Lung microvascular endothelial cell (primary cell): Measurements from ENCODE around the gene RHNO1. TPM values are rescaled to one million over a fixed set of nuclear protein-coding genes. Genes with fewer than 3 reads are reported as not detected.
"Not testable (repeated sequence)": the region's sequence is repeated elsewhere in the genome, so short reads cannot be mapped to it uniquely, and the experiment has no call there.

Experiments
- DNase-seq, 2 donors: peaks; one replicate each; pipeline versions ENCODE4 v3.0.0 to v3.0.0-alpha.2; 2010; ENCODE audit warnings: low read depth in 2 of 2
- total RNA-seq: library from RNA; depleted of rRNA; stranded (reverse); fragments of >200 nt; gene quantifications from 2 replicates; pipeline ENCODE4 v1.2.1, GENCODE V29; 2014

The RHNO1 gene
- total RNA-seq, 1 donor from 2014 or later, result 17.1 TPM

DNA sequence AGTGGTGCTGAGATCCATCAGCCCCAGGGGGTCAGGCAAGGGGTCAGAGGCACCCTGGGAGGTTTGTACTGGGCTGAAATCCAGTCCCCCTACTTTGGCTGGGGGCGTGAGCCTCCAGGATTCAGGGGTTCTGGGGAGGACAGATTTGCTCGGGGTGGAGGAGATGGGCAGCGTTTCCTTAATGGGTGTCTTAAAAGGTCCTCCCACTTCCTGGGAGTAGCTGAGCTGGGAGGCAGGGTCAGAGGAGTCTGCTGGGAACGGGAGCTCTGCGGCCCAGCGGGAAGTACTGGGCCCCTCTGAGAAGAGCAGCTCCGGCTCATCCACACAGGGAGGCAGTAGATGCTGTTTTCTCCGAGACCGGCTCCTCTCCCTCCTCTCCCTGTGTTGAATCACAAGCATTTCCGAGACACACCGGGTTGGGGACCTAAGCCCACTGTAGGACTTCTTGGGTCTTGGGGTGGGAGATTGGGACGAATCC, 18.0 kb upstream of the RHNO1 start:
- no peak for DNase-seq

DNA sequence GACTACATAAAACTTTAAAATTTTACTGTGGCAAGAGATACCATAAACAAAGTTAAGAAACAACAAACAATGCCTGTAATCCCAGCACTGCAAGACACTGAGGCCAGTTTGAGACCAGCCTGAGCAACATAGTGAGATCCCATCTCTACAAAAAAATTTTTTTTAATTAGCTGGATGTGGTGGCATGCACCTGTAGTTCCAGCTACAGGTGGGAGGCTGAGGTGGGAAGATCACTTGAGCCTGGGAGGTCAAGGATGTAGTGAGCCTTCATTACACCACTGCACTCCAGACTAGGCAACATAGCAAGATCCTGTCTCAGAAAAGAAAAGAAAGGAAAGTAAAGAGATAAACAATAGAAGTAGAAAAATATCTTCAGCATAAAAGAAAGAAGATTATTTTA, 16.9 kb upstream of the RHNO1 start:
- DNase-seq, result no peak

DNA sequence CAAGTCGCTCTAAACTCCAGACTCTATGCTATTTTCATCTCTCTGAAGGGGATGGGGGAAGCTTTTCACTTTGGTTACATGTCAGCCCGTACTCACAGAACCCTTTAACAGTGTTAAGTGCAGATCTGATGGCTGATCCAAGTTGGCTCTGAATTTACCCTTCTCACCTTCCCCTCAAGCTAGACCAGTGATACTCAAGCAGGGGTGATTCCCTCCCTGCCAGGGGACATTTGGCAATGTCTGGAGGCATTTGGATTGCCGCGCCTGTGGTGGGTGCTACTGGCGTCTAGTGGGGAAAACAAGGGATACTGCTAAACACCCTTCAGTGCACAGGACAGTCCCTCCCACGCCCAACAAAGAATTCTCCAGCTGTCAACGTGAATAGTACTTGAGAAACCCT, 14.1 kb upstream of the RHNO1 start:
- no peak for DNase-seq

DNA sequence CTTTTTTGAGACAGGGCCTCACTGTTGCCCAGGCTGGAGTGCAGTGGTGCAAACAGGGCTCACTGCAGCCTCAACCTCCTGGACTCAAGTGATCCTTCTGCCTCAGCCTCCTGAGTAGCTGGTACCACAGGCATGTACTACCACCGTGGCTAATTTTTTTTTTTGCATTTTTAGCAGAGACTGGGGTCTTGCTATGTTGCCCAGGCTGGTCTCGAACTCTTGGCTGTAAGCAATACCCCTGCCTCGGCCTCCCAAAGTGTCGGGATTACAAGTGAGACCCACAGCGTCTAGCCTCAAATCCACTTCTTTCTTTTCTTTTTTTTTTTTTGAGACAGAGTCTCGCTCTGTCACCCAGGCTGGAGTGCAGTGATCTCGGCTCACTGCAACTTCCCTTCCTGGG, 13.6 kb upstream of the RHNO1 start:
- not testable (repeated sequence) for DNase-seq

DNA sequence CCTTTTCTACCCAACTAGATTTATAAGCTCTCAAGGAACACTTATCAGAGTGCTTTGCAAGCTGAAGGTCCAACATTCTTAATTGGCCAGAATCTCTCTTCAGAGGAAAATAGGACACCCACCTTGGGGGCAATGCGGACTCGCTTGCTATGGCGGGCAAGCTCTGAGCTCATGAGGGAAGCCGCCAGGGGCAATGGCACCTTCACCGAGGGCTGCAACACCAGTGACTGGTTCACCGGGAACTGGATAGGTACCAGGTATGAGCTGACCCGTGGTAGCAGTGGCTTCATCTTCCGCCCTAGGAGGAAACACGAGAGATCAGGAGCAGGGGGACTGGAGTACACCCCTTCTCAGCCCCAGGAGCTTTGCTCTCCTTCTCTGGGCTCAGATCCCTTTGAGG, 12.8 kb upstream of the RHNO1 start:
- no peak for DNase-seq

DNA sequence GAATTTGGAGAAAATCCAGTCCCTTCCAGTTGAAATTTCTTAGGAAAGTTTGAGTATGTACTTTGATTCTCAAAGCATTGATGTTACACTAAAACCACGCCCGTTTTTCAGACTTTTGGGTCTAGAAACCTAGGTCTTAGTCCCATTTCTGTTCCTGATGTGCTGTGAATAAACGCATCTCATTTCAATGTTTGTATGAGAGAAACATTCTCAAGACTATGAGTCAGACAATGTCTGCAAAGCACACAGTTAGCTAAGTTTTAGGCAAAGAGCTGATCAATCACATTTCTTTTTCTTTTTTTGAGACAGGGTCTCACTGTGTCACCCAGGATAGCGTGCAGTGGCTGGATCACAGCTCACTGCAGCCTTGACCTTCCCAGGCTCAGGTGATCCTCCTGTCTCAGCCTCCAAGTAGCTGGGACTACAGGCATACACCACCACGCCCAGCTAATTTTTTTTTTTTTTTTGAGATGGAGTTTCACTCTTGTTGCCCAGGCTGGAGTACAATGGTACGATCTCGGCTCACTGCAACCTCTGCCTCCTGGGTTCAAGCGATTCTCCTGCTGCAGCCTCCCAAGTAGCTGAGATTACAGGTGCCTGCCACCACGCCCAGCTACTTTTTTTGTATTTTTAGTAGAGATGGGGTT, 7.9 kb upstream of the RHNO1 start:
- peak in 1 of 2 donors; percentile 30 for DNase-seq

DNA sequence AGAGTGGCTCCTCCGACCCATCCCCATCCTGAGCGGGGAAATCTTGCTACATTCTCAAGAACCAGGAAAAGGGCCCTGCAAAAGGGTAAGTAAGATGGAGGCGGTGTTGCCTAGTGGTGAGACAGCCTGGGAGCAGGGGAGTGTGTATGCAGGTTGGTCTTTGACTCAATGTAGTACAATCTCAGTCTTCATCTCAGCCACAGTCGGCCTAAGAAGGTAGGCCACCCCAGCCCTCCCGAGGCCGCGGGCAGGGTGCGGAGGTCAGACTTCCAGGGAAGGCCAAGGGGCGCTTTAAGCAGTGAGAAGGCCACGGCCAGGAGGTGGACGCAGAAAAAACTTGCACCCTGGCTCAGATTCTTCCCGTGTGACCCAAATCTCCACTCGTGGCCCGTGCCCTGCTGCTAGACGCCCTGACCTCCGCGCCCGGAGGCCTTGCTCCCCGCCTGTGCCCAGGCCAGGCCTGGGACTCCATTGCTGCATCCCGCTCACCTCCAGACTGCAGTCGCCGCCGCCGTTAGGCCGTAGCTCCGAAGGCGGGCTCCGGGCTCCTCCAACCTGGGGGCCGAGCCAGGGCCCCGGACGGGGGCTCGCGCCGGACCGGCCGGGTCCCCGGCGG, 484 bp upstream of the RHNO1 start:
- DNase-seq, result peak in 1 of 2 donors; percentile 49

DNA sequence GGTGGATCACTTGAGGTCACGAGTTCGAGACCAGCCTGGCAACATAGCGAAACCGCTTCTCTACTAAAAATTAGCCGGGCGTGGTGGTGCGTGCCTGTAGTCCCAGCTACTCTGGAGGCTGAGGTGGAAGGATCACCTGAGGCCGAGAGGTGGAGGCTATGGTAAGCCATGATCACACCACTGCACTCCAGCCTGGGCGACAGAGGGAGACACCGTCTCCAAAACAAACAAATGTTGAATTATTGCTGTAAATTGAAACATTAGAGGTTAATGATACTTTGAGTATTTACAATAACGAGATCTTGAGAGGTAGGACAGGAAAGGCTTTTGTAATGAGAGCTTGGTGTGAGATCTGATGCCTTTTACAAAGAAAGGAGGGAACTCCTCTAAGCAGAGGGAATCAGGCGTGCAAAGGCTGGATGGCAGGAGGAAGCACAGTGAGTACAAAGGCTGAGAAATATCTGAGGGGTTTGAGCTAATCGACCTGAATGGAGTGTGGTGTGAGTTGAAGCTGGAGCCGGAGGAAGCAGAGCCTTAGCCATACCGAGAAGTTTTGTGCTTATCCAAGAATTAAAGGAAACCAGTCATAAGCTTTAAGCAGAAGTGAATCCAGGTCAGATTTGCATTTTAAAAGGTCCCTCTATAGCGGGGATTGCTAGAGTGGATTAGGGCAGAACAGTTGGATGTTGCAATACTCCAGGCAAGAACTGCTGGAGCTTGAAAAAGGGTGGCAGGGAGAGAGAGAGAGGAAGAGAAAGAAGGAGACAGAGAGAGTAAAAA, 1.1 kb downstream of the RHNO1 start:
- DNase-seq, result peak in 1 of 2 donors; percentile 40

DNA sequence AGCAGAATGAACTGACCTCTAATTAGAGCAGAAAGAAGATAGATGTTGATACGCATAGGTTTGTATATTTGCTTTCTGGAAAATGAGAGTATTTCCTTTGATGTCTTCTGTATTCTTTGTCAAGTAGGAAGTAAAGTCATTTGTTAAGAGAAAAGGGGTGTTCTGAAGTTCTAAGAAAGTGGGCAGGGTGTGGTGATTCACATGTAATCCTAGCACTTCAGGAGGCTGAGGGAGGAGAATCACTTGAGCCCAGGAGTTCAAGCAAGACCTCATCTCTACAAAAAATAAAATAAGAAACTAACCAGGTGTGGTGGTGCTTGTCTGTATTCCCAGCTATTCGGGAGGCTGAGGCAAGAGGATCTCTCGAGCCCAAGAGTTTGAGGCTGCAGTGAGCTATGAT, 2.8 kb downstream of the RHNO1 start:
- no peak for DNase-seq

DNA sequence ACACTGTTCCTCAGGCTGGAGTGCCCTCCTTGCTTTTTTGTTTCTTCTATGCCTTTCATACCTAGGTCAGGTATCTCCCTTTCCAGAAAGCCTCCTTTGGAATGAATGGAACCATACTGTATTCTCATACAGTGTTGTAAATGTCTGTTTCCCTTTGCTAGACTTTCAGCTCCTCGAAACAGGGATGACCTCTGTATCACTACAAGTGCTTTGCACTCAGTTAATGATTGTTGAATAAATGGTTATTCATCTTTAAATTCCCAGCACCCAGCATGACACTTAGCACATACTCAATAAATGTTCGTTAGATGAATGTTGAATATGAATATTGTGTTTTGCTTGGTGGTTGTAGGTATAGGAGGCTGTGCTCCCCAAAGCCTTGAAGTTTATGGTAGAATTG, 7.8 kb downstream of the RHNO1 start:
- no peak for DNase-seq

DNA sequence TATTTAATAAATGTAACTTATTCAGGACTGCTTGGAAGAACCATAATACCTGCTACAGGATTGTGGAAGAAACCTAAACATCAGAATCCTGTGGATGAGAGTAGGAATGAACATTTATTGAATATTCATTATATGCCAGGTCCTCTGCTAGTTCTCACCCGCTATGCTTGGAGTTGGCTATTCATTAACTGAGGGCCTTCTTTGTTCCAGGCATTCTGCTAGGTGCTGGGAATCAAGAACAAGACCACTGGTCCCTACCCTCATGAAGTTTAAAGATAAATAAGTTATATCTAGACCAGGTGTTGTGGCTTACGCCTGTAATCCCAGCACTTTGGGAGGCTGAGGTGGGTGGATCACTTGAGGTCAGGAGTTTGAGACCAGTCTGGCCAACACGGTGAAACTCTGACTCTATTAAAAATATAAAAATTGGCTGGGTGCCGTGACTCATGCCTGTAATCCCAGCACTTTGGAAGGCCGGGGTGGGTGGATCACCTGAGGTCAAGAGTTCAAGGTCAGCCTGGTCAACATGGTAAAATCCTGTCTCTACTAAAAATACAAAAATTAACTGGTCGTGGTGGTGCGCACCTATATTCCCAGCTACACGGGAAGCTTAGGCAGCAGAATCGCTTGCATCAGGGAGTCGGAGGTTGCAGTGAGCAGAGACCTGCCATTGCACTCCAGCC, 9.9 kb downstream of the RHNO1 start:
- no peak for DNase-seq

DNA sequence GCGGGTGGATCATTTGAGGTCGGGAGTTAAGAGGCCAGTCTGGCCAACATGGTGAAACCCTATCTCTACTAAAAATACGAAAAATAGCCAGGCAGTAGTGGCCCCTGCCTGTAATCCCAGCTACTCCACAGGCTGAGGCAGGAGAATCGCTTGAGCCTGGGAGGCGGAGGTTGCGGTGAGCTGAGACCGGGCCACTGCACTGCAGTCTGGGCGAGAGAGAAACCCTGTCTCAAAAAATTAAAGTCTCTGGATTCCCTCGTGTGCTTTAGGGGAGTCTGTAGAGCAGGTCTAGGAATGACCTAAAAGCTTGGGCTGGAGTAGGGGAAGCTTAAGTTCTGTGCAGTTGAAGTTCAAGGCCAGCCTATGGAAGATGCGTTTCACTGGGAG, 13.0 kb downstream of the RHNO1 start:
- no peak for DNase-seq

DNA sequence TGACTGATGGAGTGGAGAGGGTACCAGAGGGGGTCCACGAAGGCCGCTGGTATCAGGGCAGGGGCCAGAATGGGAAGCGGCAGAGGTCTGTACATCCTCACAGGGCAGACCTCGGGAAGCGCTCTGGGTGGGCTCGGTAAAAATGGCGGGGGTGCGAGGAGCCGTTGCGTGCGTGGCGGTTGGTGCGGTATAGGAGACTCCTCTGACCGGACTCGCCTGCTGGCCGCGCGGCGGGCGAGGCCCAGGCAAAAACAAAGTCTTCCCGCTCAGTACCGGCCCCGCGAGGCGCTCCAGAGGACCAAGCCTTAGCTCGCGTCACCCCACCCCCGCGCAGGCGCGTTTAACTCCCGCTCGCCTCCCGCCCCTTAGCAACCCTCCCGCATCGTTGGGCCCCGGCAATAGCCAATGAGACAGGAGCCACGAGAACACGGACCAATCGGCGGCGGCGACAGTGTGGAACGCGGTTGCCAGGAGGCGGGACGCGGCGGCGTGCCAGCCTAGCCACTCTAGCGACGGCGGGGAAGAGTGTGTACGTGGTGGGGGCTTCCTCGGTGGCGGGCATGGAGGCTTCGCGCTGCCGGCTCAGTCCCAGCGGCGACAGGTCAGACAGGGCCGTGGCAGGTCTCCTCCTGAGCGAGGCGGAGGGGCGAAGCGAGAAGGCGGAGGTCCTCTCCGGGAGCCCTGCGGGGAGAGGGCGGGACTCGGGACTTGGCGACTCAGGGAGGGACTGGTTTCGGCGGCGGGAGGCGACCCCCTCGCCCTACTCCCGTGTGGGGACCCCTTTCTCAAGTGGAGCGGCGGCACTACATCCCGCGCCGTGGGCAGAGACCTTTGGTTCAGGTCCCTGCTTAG, 13.6 kb downstream of the RHNO1 start, which contains the start of gene TULP3:
TSS of gene TULP3 (plus strand) at position 504 of the 852 bp plus-strand sequence. CDS start at position 561, 57 bp downstream.
- peak; percentile 99 for DNase-seq

DNA sequence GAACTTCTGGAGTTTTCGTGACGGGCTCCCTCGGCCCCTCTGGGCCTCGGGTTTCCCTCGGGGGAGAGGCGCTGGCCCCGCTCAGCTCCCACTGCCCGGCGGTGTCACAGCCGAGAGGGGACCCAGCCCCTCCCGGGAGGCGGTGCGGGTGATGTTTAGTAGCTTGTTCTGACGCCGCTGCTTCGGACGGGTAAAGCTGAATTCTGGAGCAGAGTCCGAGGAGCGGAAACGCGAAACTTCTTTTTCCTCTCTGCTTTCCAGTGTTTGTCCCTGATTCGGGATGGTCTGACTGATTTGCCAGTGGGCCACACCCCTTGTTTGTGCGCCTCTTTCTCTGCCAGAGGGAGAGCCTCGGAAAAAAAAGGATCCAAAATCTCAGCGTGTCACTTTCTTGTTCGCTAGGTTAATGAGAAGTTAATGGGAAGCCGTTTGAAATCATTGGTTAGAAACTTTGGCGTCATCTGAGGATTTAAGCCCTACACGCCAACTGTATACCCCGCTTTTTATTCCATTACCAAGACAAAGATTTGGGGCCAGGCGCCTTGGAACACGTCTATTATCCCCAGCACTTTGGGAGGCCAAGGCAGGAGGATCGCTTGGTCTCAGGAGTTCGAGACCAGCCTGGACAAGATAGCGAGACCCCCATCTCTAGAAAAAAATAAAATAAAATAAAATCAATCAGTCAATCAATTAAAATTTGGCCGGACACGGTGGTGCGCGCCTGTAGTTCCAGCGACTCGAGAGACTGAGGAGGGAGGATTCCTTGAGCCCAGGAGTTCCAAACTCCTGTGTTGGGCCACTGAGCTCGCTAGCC, 14.4 kb downstream of the RHNO1 start:
- DNase-seq, result peak; percentile 61 to 75

DNA sequence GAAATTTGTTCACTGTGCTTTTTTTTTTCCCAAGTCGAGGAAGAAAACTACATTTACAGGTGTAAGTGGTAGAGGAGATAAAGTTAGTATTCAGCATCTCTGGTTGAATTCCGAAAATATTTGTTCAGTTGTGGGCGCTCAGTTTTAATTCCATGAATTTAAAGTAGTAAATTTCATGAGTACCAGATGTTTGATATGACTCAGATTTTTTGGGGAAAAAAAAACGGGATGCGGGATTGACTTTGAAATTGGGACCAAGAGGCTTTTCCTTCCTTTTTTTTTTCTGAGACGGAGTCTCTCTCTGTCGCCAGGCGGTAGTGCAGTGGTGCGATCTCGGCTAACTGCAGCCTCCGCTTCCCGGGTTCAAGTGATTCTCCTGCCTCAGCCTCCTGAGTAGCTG, 15.2 kb downstream of the RHNO1 start:
- DNase-seq, result no peak

DNA sequence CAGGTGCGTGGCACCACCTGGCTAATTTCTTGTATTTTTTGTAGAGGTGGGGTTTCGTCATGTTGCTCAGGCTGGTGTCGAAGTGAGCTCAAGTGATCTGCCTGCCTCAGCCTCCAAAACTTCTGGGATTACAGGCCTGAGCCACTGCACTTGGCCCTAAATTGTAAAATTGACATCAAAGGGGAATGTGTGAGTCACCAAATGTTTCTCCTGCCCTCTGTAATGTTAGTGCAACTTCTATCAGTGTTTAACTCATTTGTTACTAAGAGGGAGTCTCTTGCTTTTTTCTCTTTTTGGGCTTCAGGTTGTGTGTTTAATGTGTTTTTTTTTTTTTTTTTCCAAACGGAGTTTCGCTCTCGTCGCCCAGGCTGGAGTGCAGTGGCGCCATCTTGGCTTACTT, 16.0 kb downstream of the RHNO1 start:
- DNase-seq, result peak; percentile 54 to 60

DNA sequence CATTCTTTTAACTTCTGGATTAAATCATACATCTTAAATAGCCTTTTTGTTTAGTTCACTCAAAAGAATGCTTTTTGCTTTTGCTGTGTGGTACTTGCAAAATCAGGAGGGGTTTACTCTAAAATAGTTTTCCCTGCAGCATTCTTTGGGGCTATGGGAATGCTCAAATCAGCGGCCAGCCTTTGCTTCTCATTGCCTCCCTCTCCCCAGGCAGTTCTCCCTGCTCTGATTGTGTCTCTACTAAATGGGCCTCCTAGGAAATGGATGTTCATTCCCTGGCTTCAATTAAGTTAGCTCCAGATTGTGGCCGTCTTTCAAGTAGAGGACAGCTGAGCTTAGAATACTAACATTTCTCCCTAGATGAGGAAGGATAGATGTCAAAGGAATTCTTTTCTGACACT, 18.0 kb downstream of the RHNO1 start:
- no peak for DNase-seq

DNA sequence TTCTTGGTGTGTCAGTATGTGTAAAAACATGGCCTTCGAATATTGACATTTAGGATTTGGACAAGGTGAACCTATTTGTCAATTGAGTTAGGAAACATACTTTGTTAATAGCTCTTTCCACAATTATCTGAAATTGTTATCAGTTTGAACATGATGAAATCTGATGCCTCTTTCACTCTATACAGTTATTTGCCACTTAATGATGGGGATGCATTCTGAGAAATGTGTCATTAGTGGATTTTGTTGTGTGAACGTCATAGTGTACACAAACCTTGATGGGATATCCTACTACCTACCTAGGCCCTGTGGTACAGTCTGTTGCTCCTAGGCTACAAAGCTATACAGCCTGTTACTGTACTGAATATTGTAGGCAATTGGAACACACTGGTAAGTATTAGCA, 18.5 kb downstream of the RHNO1 start:
- DNase-seq, result peak in 1 of 2 donors; percentile 46

DNA sequence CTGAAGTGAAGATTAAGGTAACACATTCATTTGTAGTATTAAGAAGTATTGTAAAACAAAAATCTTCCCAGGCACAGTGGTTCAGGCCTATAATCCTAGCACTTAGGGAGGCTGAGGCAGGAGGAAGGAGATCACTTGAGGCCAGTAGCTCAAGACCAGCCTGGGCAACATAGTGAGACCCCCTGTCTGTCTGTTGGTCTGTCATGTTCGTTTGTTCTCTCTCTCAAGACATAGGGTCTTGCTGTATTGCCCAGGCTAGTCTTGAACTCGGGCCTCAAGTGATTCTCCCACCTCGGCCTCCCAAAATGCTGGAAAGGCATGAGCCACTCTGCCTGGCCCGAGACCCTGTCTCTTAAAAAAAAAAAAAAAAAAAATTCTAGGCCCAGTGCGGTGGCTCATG, 20.4 kb downstream of the RHNO1 start:
- no peak for DNase-seq

DNA sequence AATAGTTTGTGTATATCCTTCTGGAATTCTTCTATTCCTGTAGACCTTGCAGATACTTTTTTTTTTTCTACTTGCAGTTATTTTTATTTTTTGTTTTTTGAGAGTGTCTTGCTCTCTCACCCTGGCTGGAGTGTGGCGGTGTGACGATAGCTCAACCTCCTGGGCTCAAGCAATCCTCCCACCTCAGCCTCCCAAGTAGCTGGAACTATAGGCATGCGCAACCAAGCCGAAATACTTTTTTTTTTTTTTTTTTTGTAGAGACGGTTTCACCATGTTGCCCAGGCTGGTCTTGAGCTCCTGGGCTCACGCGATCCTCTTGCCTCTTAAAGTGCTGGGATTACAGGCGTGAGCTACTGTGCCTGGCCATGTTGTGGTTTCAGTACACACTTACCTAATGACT, 23.6 kb downstream of the RHNO1 start:
- DNase-seq, result no peak
